Measurements from ENCODE around the gene FKBP7. TPM values are rescaled to one million over a fixed set of nuclear protein-coding genes. Genes with fewer than 3 reads are reported as not detected.
"Not testable (repeated sequence)": the region's sequence is repeated elsewhere in the genome, so short reads cannot be mapped to it uniquely, and the experiment has no call there.

FKBP7 gene
- total RNA-seq, 1 donor from 2014 or later: 10.5 TPM

DNA sequence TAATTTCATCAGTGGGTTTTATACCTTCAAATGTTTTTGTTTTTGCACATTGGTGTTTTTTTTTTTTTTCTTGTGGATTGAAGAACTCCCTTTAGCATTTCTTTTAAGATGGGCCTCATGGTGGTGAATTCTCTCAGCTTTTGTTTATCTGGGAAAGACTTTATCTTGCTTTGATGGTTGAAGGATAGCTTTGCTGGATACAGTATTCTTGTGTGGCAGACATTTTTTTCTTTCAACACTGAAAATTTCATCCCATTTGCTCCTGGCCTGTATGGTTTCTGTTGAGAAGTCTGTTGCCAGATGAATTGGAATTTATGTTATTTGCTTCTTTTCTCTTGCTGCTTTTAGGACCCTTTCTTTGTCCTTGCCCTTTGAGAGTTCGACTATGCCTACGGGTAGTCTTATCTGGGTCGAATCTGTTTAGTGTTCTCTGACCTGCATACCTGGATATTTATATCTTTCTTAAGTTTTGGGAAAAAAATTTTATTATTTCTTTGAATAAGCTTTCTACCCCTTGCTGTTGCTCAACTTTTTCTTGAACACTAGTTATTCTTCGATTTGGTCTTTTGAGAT is 53.1 kb downstream of the FKBP7 start:
- TF ChIP-seq, protein P1, sequence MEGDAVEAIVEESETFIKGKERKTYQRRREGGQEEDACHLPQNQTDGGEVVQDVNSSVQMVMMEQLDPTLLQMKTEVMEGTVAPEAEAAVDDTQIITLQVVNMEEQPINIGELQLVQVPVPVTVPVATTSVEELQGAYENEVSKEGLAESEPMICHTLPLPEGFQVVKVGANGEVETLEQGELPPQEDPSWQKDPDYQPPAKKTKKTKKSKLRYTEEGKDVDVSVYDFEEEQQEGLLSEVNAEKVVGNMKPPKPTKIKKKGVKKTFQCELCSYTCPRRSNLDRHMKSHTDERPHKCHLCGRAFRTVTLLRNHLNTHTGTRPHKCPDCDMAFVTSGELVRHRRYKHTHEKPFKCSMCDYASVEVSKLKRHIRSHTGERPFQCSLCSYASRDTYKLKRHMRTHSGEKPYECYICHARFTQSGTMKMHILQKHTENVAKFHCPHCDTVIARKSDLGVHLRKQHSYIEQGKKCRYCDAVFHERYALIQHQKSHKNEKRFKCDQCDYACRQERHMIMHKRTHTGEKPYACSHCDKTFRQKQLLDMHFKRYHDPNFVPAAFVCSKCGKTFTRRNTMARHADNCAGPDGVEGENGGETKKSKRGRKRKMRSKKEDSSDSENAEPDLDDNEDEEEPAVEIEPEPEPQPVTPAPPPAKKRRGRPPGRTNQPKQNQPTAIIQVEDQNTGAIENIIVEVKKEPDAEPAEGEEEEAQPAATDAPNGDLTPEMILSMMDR (IDR thresholded peaks at IDR 0.05): no peak

DNA sequence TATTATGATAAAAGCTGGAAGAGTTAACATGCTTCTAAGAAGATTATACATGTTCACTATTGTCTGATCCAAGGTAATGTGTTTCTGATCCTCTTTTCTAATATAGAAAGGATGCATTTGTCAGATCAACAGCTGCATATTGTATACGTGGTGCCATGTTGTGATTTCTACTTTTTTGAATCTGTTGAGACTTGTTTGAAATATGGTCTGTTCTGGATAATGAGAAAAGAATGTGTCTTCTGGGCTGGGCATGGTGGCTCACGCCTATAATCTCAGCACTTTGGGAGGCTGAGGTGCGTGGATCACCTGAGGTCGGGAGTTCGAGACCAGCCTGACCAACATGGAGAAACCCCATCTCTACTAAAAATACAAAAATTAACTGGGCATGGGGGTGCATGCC is 54.7 kb downstream of the FKBP7 start:
- ATAC-seq; H3K9me3 ChIP-seq; H3K4me1 ChIP-seq; DNase-seq; H3K4me3 ChIP-seq; H3K27ac ChIP-seq; intact Hi-C loops (cut with DNase I); H3K27me3 ChIP-seq (ENCODE audit: low read depth): not testable (repeated sequence)
- peaks cover 16% of the 10 kb centered on the region for H3K36me3 ChIP-seq

More for the DNA sequence above, 53.1 kb downstream of the FKBP7 start:
- Histone ChIP-seq H3K4me1 (no peaks in the 10 kb centered on the region), H3K36me3 (peaks cover 32% of the 10 kb centered on the region), H3K27me3 (ENCODE audit: low read depth) (no peaks in the 10 kb centered on the region), H3K27ac (no peak overlapping the region), H3K4me3 (no peak overlapping the region), H3K9me3 (peaks cover 5% of the 10 kb centered on the region)
- ATAC-seq (no peak), DNase-seq (no peak)
- intact Hi-C loops (cut with DNase I): no loop called here

DNA sequence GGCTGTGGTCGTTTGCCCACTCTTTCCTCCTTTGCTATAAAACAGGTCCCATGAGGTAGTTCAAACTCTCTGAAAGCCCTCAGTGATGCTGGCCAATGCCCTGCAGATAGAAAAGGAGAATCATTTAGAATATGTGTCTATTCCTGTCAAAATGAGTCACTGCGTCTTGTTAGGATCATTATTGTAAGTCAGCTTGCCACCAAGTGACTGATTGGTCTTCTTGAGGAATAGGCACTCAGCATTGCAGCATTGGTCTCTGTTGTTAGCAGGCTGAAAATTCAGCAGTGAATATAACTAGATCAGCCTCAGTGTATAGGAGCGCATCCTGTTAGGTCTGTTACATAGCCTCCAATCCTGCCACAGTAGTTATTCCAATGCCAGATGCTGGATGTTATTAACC is 56.3 kb downstream of the FKBP7 start:
- TF ChIP-seq, protein P1 (IDR thresholded peaks at IDR 0.05): no peak
- no peak for ATAC-seq
- Histone ChIP-seq H3K27me3 (ENCODE audit: low read depth) (no peaks in the 10 kb centered on the region), H3K36me3 (peaks cover 7% of the 10 kb centered on the region), H3K4me3 (no peak overlapping the region), H3K27ac (no peak overlapping the region), H3K9me3 (peaks cover 5% of the 10 kb centered on the region), H3K4me1 (no peaks in the 10 kb centered on the region)
- intact Hi-C loops (cut with DNase I): no loop called here
- DNase-seq: no peak

DNA sequence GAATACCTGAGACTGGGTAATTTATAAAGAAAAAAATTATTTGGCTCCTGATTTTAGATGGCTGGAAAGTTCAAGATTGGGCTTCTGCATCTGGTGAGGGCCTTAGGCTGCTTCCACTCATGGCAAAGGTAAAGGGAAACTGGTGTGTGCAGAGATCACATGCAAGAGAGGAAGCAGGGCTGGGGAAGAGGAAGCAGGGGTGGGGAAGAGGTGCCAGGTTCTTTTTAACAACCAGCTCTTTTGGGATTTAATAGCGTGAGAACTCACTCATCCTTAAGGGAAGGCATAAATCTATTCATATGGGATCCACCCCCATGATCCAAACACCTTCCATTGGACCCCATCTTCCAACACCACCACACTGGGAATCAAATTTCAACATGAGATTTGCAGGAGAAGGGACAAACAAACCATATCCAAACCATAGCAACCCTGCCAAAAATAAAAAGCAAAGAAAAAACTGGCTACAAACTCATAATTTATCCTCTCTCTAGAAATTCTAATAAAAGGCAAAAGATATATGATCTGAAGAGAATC is 57.9 kb downstream of the FKBP7 start:
- ATAC-seq (peak in 1 of 2 donors; percentile 31), DNase-seq (no peak)
- no peaks in the 10 kb centered on the region for H3K9me3 ChIP-seq
- TF ChIP-seq, protein P1 (IDR thresholded peaks at IDR 0.05): no peak
- H3K36me3 ChIP-seq: no peaks in the 10 kb centered on the region
- H3K4me3 ChIP-seq: no peak overlapping the region
- intact Hi-C loops (cut with DNase I): no loop called here
- no peaks in the 10 kb centered on the region for H3K27me3 ChIP-seq (ENCODE audit: low read depth)
- no peak overlapping the region for H3K27ac ChIP-seq
- no peaks in the 10 kb centered on the region for H3K4me1 ChIP-seq

DNA sequence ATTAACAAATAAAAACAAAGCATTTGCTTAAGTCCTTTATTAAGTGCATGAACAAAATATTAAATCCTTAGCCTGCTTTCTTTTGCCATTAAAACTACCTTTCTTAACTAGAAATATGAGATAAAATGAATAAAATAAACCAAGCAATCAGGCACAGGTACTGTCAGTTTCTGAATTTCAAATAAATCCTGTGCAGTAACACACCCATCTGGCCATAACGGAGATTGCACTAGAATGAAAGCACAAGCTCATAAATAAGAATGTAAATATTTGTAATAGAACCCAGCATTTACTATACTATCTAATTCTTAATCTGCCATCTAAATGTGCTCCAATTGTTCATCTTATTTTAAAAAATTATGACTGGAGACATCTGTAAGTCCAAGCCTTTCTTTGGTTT is 59.3 kb downstream of the FKBP7 start:
- intact Hi-C loops (cut with DNase I): no loop called here
- DNase-seq: no peak
- Histone ChIP-seq H3K9me3 (no peaks in the 10 kb centered on the region), H3K27ac (no peak overlapping the region), H3K4me1 (peaks cover 6% of the 10 kb centered on the region), H3K36me3 (no peaks in the 10 kb centered on the region), H3K27me3 (ENCODE audit: low read depth) (no peaks in the 10 kb centered on the region), H3K4me3 (no peak overlapping the region)
- TF ChIP-seq, protein P1 (IDR thresholded peaks at IDR 0.05): peak; percentile 23
- ATAC-seq: no peak

DNA sequence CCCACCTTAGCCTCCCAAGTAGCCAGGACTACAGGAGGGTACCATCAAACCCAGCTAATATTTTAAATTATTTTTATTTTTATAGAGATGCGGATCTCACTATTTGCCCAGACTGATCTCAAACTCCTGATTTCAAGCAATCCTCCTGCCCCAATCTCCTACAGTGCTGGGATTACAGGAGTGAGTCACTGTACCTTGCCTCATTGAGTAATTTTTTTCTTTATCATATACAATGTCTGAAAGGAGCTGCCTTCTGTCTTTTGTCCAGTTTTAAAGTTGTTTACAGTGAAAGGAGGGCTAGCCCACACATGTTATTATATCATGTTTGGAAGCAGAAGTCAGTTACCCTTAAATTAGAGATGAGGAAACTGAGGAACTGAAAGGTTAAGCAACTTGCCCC is 60.0 kb downstream of the FKBP7 start:
- Histone ChIP-seq H3K4me3 (no peak overlapping the region), H3K36me3 (no peaks in the 10 kb centered on the region), H3K27me3 (ENCODE audit: low read depth) (no peaks in the 10 kb centered on the region), H3K4me1 (peaks cover 6% of the 10 kb centered on the region), H3K27ac (no peak overlapping the region), H3K9me3 (no peaks in the 10 kb centered on the region)
- intact Hi-C loops (cut with DNase I): no loop called here
- ATAC-seq (no peak), DNase-seq (no peak)
- TF ChIP-seq, protein P1 (IDR thresholded peaks at IDR 0.05): no peak
